HG03280 (cell line): ENCODE measurements around the gene FUCA1.
"Not testable (repeated sequence)": the region's sequence is repeated elsewhere in the genome, so short reads cannot be mapped to it uniquely, and the experiment has no call there.

Experiments
- ATAC-seq: cut with Tn5 transposase; IDR thresholded peaks from one replicate; pipeline ENCODE4 v1.9.1; 2021; ENCODE audit warnings: mild to moderate bottlenecking, moderate library complexity; ENCODE audit not compliant: unreplicated experiment

The FUCA1 gene

GRCh38 chr1:23867895-23868556, at the start of gene FUCA1:
Gene FUCA1, minus strand, starts transcription at chr1:23868290. Its CDS starts 4 bp downstream, at chr1:23868286.
- peak; percentile 91 for ATAC-seq

GRCh38 chr1:23916209-23917131, 48.4 kb upstream of the FUCA1 start:
- peak; percentile 58 for ATAC-seq

- no peak for ATAC-seq
Observed at GRCh38 chr1:23915466-23915865, 47.4 kb upstream of the FUCA1 start.

GRCh38 chr1:23914921-23915320, 46.8 kb upstream of the FUCA1 start:
- ATAC-seq, result no peak

- no peak for ATAC-seq
Observed at GRCh38 chr1:23913212-23913880, 45.3 kb upstream of the FUCA1 start, which contains the start of gene CNR2. Gene CNR2, minus strand, starts transcription at chr1:23913362. Its CDS starts 37,745 bp downstream, at chr1:23875617.

GRCh38 chr1:23911921-23912320, 43.8 kb upstream of the FUCA1 start:
- no peak for ATAC-seq

- ATAC-seq, result no peak
Observed at GRCh38 chr1:23910553-23911246, 42.6 kb upstream of the FUCA1 start.

GRCh38 chr1:23910144-23910543, 42.1 kb upstream of the FUCA1 start:
- ATAC-seq, result no peak

GRCh38 chr1:23909412-23909811, 41.3 kb upstream of the FUCA1 start:
- ATAC-seq, result no peak

- ATAC-seq, result no peak
Observed at GRCh38 chr1:23908453-23909341, 40.6 kb upstream of the FUCA1 start.

- no peak for ATAC-seq
Observed at GRCh38 chr1:23906731-23907130, 38.6 kb upstream of the FUCA1 start.

- ATAC-seq, result no peak
Observed at GRCh38 chr1:23905461-23906025, 37.5 kb upstream of the FUCA1 start.

- no peak for ATAC-seq
Observed at GRCh38 chr1:23904748-23905357, 36.8 kb upstream of the FUCA1 start.

GRCh38 chr1:23903754-23904153, 35.7 kb upstream of the FUCA1 start:
- ATAC-seq, result no peak

- no peak for ATAC-seq
Observed at GRCh38 chr1:23902321-23903278, 34.5 kb upstream of the FUCA1 start.

- not testable (repeated sequence) for ATAC-seq
Observed at GRCh38 chr1:23900017-23900416, 31.9 kb upstream of the FUCA1 start.

- ATAC-seq, result no peak
Observed at GRCh38 chr1:23899070-23899469, 31.0 kb upstream of the FUCA1 start.

- no peak for ATAC-seq
Observed at GRCh38 chr1:23897083-23897482, 29.0 kb upstream of the FUCA1 start.
